MCF 10A (cell line): ENCODE data around the gene B3GNT8. TPM values are rescaled to one million over a fixed set of nuclear protein-coding genes. Genes with fewer than 3 reads are reported as not detected.

Experiments used
- BruUV-seq: library from RNA; stranded (reverse); fragments of 400-500 nt; replicated peaks from 2 replicates; lab custom pipeline; 2021; lab: Mats Ljungman, UMichigan
- CTCF ChIA-PET: fragments of 300-600 bp; sonication (Branson Sonifier 250); formaldehyde crosslinking; extraction: SDS; loops from one replicate; lab custom pipeline; 2021; ENCODE audit warnings: antibody characterized with exemption, inconsistent platforms; lab: Yijun Ruan, JAX
- POLR2A ChIA-PET: fragments of 300-600, 350-650 bp; sonication (Branson Sonifier 250); formaldehyde crosslinking; extraction: SDS; loops from one replicate; lab custom pipeline; 2020; ENCODE audit warnings: antibody characterized with exemption, inconsistent platforms; lab: Yijun Ruan, JAX
- DNase-seq: peaks from one replicate; pipeline ENCODE4 v3.0.0-alpha.2; 2018; ENCODE audit not compliant: unreplicated experiment
- H3K27ac Mint-ChIP-seq: one replicate; pipeline ENCODE4 v1.8.0; 2022; ENCODE audit warnings: mild to moderate bottlenecking, low read depth, mixed read lengths; ENCODE audit not compliant: unreplicated experiment
- H3K27me3 Mint-ChIP-seq: one replicate; pipeline ENCODE4 v1.8.0; 2022; ENCODE audit warnings: mixed read lengths; ENCODE audit not compliant: insufficient read depth, unreplicated experiment
- H3K36me3 Mint-ChIP-seq: one replicate; pipeline ENCODE4 v1.8.0; 2022; ENCODE audit warnings: mild to moderate bottlenecking, moderate library complexity, mixed read lengths; ENCODE audit not compliant: insufficient read depth, unreplicated experiment
- H3K4me1 Mint-ChIP-seq: one replicate; pipeline ENCODE4 v1.8.0; 2022; ENCODE audit warnings: mixed read lengths; ENCODE audit not compliant: insufficient read depth, unreplicated experiment
- H3K4me3 Mint-ChIP-seq: one replicate; pipeline ENCODE4 v1.8.0; 2022; ENCODE audit warnings: mild to moderate bottlenecking, moderate library complexity, mixed read lengths; ENCODE audit not compliant: unreplicated experiment
- H3K9me3 Mint-ChIP-seq: one replicate; pipeline ENCODE4 v1.8.0; 2022; ENCODE audit warnings: mixed read lengths; ENCODE audit not compliant: unreplicated experiment
- CTCF ChIP-seq: fragments of 200-600 bp; IDR thresholded peaks from one replicate; pipeline ENCODE4 v1.8.0; 2022; ENCODE audit warnings: antibody characterized with exemption, mild to moderate bottlenecking; ENCODE audit not compliant: unreplicated experiment
- intact Hi-C: fragments of 100-400 bp; cut with micrococcal nuclease; formaldehyde crosslinking; loops from 2 replicates; pipeline ENCODE4 v1.14.1; 2022
- total RNA-seq: library from RNA; stranded (reverse); gene quantifications from 2 replicates; pipeline ENCODE4 v1.2.3, GENCODE V29; 2022

The B3GNT8 gene
- total RNA-seq, 1 experiment from 2014 or later = not detected

GRCh38 chr19:41395355-41395754, 31.8 kb downstream of the B3GNT8 start:
- no peaks in the 10 kb centered on the region for H3K27me3 Mint-ChIP-seq
- ChIA-PET POLR2A (interaction anchor here (0.7 to 2.1 kb wide), 3 partner anchors 11 to 676 kb away, joined by 3 to 7 read pairs (median 6); no protein-coding TSS in a partner anchor), CTCF (interaction anchor here (0.6 to 1.0 kb wide), 2 partner anchors 87 to 175 kb away, joined by 3 read pairs; no protein-coding TSS in a partner anchor)
- peaks cover 50% of the 10 kb centered on the region for H3K36me3 Mint-ChIP-seq
- no peak for TF ChIP-seq CTCF
- H3K4me3 Mint-ChIP-seq = peak overlapping the region; percentile 99
- no peak for DNase-seq
- peak overlapping the region; percentile 76 for H3K27ac Mint-ChIP-seq
- peaks cover 30% of the 10 kb centered on the region for H3K4me1 Mint-ChIP-seq
- H3K9me3 Mint-ChIP-seq = no peaks in the 10 kb centered on the region
- intact Hi-C loops = loop anchor here (5.0 kb wide), 1 partner anchor 43 kb away; the partner anchor contains the start of gene TGFB1
- no TSS peak for BruUV-seq

GRCh38 chr19:41392775-41393174, 34.4 kb downstream of the B3GNT8 start:
- ChIA-PET CTCF (interaction anchor here (0.7 to 1.5 kb wide), 3 partner anchors 8 to 353 kb away, joined by 3 to 11 read pairs (median 4); no protein-coding TSS in a partner anchor), POLR2A (interaction anchor here (0.7 kb wide), 1 partner anchor 163 kb away, joined by 3 read pairs; no protein-coding TSS in a partner anchor)
- DNase-seq = no peak
- peaks cover 73% of the 10 kb centered on the region for H3K36me3 Mint-ChIP-seq
- no peak overlapping the region for H3K27ac Mint-ChIP-seq
- H3K4me3 Mint-ChIP-seq = no peak overlapping the region
- BruUV-seq = no TSS peak
- no peaks in the 10 kb centered on the region for H3K9me3 Mint-ChIP-seq
- no peaks in the 10 kb centered on the region for H3K27me3 Mint-ChIP-seq
- H3K4me1 Mint-ChIP-seq = peaks cover 16% of the 10 kb centered on the region
- no peak for TF ChIP-seq CTCF
- intact Hi-C loops = no loop called here

GRCh38 chr19:41391618-41392017, 35.6 kb downstream of the B3GNT8 start:
- H3K4me1 Mint-ChIP-seq = peaks cover 16% of the 10 kb centered on the region
- no peaks in the 10 kb centered on the region for H3K9me3 Mint-ChIP-seq
- H3K4me3 Mint-ChIP-seq = no peak overlapping the region
- intact Hi-C loops = no loop called here
- ChIA-PET POLR2A (no interaction called here), CTCF (interaction anchor here (1.0 kb wide), 1 partner anchor 203 kb away, joined by 8 read pairs; no protein-coding TSS in a partner anchor)
- peaks cover 79% of the 10 kb centered on the region for H3K36me3 Mint-ChIP-seq
- BruUV-seq = no TSS peak
- no peaks in the 10 kb centered on the region for H3K27me3 Mint-ChIP-seq
- DNase-seq = no peak
- TF ChIP-seq CTCF = no peak
- no peak overlapping the region for H3K27ac Mint-ChIP-seq

- H3K27me3 Mint-ChIP-seq = no peaks in the 10 kb centered on the region
- peaks cover 8% of the 10 kb centered on the region for H3K4me1 Mint-ChIP-seq
- TF ChIP-seq CTCF = no peak
- CTCF ChIA-PET = interaction anchor here (0.6 to 1.2 kb wide), 4 partner anchors 54 to 797 kb away, joined by 3 to 4 read pairs (median 4); no protein-coding TSS in a partner anchor
- H3K36me3 Mint-ChIP-seq = peaks cover 80% of the 10 kb centered on the region
- no TSS peak for BruUV-seq
- no peak overlapping the region for H3K4me3 Mint-ChIP-seq
- H3K27ac Mint-ChIP-seq = peak overlapping the region; percentile 87
- POLR2A ChIA-PET = interaction anchor here (1.1 kb wide), 1 partner anchor 23 kb away, joined by 3 read pairs; no protein-coding TSS in a partner anchor
- H3K9me3 Mint-ChIP-seq = no peaks in the 10 kb centered on the region
- peak; percentile 85 for DNase-seq
- intact Hi-C loops = no loop called here
Observed at GRCh38 chr19:41386442-41386841, 40.7 kb downstream of the B3GNT8 start.
